Colon (tissue), 2 donors: ENCODE data around the gene MYO18B.
"Not testable (repeated sequence)": the region's sequence is repeated elsewhere in the genome, so short reads cannot be mapped to it uniquely, and the experiment has no call there.

Source experiments
- FAIRE-seq: peaks from 2 replicates; lab custom pipeline; 2012; peaks lifted over from hg19 to GRCh38; lab: Jason Lieb, UNC
- donor health status: control.
- donor health status: control.

The MYO18B gene

GRCh38 chr22:25741692-25742626 is at the start of gene MYO18B:
TSS of gene MYO18B (plus strand) at chr22:25742188. CDS start at chr22:25761093, 18,905 bp downstream.
- no peak for FAIRE-seq

GRCh38 chr22:25692397-25693267 is 49.4 kb upstream of the MYO18B start:
- no peak for FAIRE-seq

- FAIRE-seq, result no peak
Observed at GRCh38 chr22:25693268-25693565, 48.8 kb upstream of the MYO18B start.

- no peak for FAIRE-seq
Observed at GRCh38 chr22:25694196-25694907, 47.6 kb upstream of the MYO18B start.

- no peak for FAIRE-seq
Observed at GRCh38 chr22:25695146-25695545, 46.8 kb upstream of the MYO18B start.

GRCh38 chr22:25696763-25697162 is 45.2 kb upstream of the MYO18B start:
- no peak for FAIRE-seq

- no peak for FAIRE-seq
Observed at GRCh38 chr22:25697181-25697664, 44.8 kb upstream of the MYO18B start.

- no peak for FAIRE-seq
Observed at GRCh38 chr22:25697978-25698377, 44.0 kb upstream of the MYO18B start.

GRCh38 chr22:25698461-25698860 is 43.5 kb upstream of the MYO18B start:
- no peak for FAIRE-seq

GRCh38 chr22:25698978-25699377 is 43.0 kb upstream of the MYO18B start:
- FAIRE-seq, result no peak

GRCh38 chr22:25701056-25701780 is 40.8 kb upstream of the MYO18B start:
- no peak for FAIRE-seq

- peak; percentile 41 for FAIRE-seq
Observed at GRCh38 chr22:25702040-25702439, 39.9 kb upstream of the MYO18B start.

- FAIRE-seq, result no peak
Observed at GRCh38 chr22:25702571-25703167, 39.3 kb upstream of the MYO18B start.

- FAIRE-seq, result no peak
Observed at GRCh38 chr22:25704701-25705100, 37.3 kb upstream of the MYO18B start.

- no peak for FAIRE-seq
Observed at GRCh38 chr22:25706197-25706596, 35.8 kb upstream of the MYO18B start.

- not testable (repeated sequence) for FAIRE-seq
Observed at GRCh38 chr22:25708430-25708829, 33.6 kb upstream of the MYO18B start.

GRCh38 chr22:25709758-25710157 is 32.2 kb upstream of the MYO18B start:
- FAIRE-seq, result no peak

- FAIRE-seq, result no peak
Observed at GRCh38 chr22:25710501-25710900, 31.5 kb upstream of the MYO18B start.

- FAIRE-seq, result no peak
Observed at GRCh38 chr22:25711491-25711890, 30.5 kb upstream of the MYO18B start.

- FAIRE-seq, result no peak
Observed at GRCh38 chr22:25712661-25713400, 29.2 kb upstream of the MYO18B start.
